ENCODE results near the gene DEDD2.

DEDD2 gene

GRCh38 chr19:42189133-42189532 is 28.3 kb downstream of the DEDD2 start:
- no peak overlapping the region for H3K4me2 ChIP-seq (ENCODE audit: low read length)
- no peaks in the 10 kb centered on the region for H3K9me3 ChIP-seq (ENCODE audit: low read length)
- TF ChIP-seq CTCF (IDR thresholded peaks at IDR 0.05; ENCODE audit: low read length) (no peak), EZH2 (IDR thresholded peaks at IDR 0.05; ENCODE audit: borderline replicate concordance, low read length) (no peak)
- H2AFZ ChIP-seq (ENCODE audit: low read length): no peak overlapping the region
- no peaks in the 10 kb centered on the region for H3K9me2 ChIP-seq (ENCODE audit: low read depth, low read length)
- no peaks in the 10 kb centered on the region for H3F3A ChIP-seq (ENCODE audit: insufficient read depth, low read length)
- H3K79me2 ChIP-seq (ENCODE audit: insufficient read depth, low read length): no peaks in the 10 kb centered on the region
- H3K4me3 ChIP-seq (ENCODE audit: low read depth, low read length, poor library complexity, severe bottlenecking): no peak overlapping the region
- H3K4me1 ChIP-seq (ENCODE audit: insufficient read depth, low read length, severe bottlenecking): no peaks in the 10 kb centered on the region
- H3K27me3 ChIP-seq (ENCODE audit: insufficient read depth, low read length): peaks cover 7% of the 10 kb centered on the region; the same call in 1 of the 2 replicates
- H3K9ac ChIP-seq (ENCODE audit: low read length): no peak overlapping the region
- H4K20me1 ChIP-seq (ENCODE audit: insufficient read depth, low read length): no peaks in the 10 kb centered on the region
- no peak overlapping the region for H3K27ac ChIP-seq (ENCODE audit: low read depth, low read length, poor library complexity, severe bottlenecking)
- H3K36me3 ChIP-seq (ENCODE audit: insufficient read depth, low read length): no peaks in the 10 kb centered on the region; the same call in 1 of the 2 replicates

- H2AFZ ChIP-seq (ENCODE audit: low read length): no peak overlapping the region
- no peak overlapping the region for H3K4me3 ChIP-seq (ENCODE audit: low read depth, low read length, poor library complexity, severe bottlenecking)
- no peaks in the 10 kb centered on the region for H3K79me2 ChIP-seq (ENCODE audit: insufficient read depth, low read length)
- no peaks in the 10 kb centered on the region for H3K9me3 ChIP-seq (ENCODE audit: low read length)
- H3K36me3 ChIP-seq (ENCODE audit: insufficient read depth, low read length): no peaks in the 10 kb centered on the region; the same call in 1 of the 2 replicates
- no peaks in the 10 kb centered on the region for H3K4me1 ChIP-seq (ENCODE audit: insufficient read depth, low read length, severe bottlenecking)
- H3F3A ChIP-seq (ENCODE audit: insufficient read depth, low read length): no peaks in the 10 kb centered on the region
- H3K9ac ChIP-seq (ENCODE audit: low read length): no peak overlapping the region
- H3K4me2 ChIP-seq (ENCODE audit: low read length): no peak overlapping the region
- no peak overlapping the region for H3K27ac ChIP-seq (ENCODE audit: low read depth, low read length, poor library complexity, severe bottlenecking)
- H4K20me1 ChIP-seq (ENCODE audit: insufficient read depth, low read length): no peaks in the 10 kb centered on the region
- TF ChIP-seq CTCF (IDR thresholded peaks at IDR 0.05; ENCODE audit: low read length): no peak
- TF ChIP-seq EZH2 (IDR thresholded peaks at IDR 0.05; ENCODE audit: borderline replicate concordance, low read length): no peak
- peaks cover 7% of the 10 kb centered on the region; the same call in 1 of the 2 replicates for H3K27me3 ChIP-seq (ENCODE audit: insufficient read depth, low read length)
- no peaks in the 10 kb centered on the region for H3K9me2 ChIP-seq (ENCODE audit: low read depth, low read length)
Measured at GRCh38 chr19:42188665-42189064, 28.8 kb downstream of the DEDD2 start.

- TF ChIP-seq CTCF (IDR thresholded peaks at IDR 0.05; ENCODE audit: low read length): no peak
- no peak for TF ChIP-seq EZH2 (IDR thresholded peaks at IDR 0.05; ENCODE audit: borderline replicate concordance, low read length)
- H3K4me2 ChIP-seq (ENCODE audit: low read length): no peak overlapping the region
- H3K9ac ChIP-seq (ENCODE audit: low read length): no peak overlapping the region
- H3F3A ChIP-seq (ENCODE audit: insufficient read depth, low read length): no peaks in the 10 kb centered on the region
- no peak overlapping the region for H3K4me3 ChIP-seq (ENCODE audit: low read depth, low read length, poor library complexity, severe bottlenecking)
- no peaks in the 10 kb centered on the region for H3K36me3 ChIP-seq (ENCODE audit: insufficient read depth, low read length)
- no peaks in the 10 kb centered on the region for H3K9me2 ChIP-seq (ENCODE audit: low read depth, low read length)
- no peaks in the 10 kb centered on the region for H3K9me3 ChIP-seq (ENCODE audit: low read length)
- H3K27ac ChIP-seq (ENCODE audit: low read depth, low read length, poor library complexity, severe bottlenecking): no peak overlapping the region
- no peaks in the 10 kb centered on the region for H3K4me1 ChIP-seq (ENCODE audit: insufficient read depth, low read length, severe bottlenecking)
- no peaks in the 10 kb centered on the region for H3K27me3 ChIP-seq (ENCODE audit: insufficient read depth, low read length)
- H2AFZ ChIP-seq (ENCODE audit: low read length): no peak overlapping the region
- no peaks in the 10 kb centered on the region for H4K20me1 ChIP-seq (ENCODE audit: insufficient read depth, low read length)
- no peaks in the 10 kb centered on the region for H3K79me2 ChIP-seq (ENCODE audit: insufficient read depth, low read length)
Measured at GRCh38 chr19:42185277-42185676, 32.2 kb downstream of the DEDD2 start.
